IMR-90 (cell line): ENCODE results near the gene VDR. TPM values are rescaled to one million over a fixed set of nuclear protein-coding genes. Genes with fewer than 3 reads are reported as not detected.

ENCODE experiments used
- ATAC-seq: fragments of 200-7000 bp; cut with Tn5 transposase; 2 replicates; pipeline ENCODE4 v1.9.1; 2020; ENCODE audit warnings: low read depth, mild to moderate bottlenecking, moderate library complexity
- BruUV-seq: library from RNA; stranded (reverse); fragments of 400-500 nt; replicated peaks from 2 replicates; lab custom pipeline; 2021; lab: Mats Ljungman, UMichigan
- CTCF ChIA-PET: fragments of 300-600 bp; formaldehyde crosslinking; extraction: SDS; loops from one replicate; lab custom pipeline; 2021; ENCODE audit warnings: antibody characterized with exemption; lab: Yijun Ruan, JAX
- POLR2A ChIA-PET: fragments of 300-600 bp; sonication (Branson Sonifier 250); formaldehyde crosslinking; loops from one replicate; lab custom pipeline; 2022; ENCODE audit warnings: antibody characterized with exemption; ENCODE audit not compliant: unreplicated experiment; lab: Charles Lee
- DNase-seq: peaks from one replicate; pipeline ENCODE4 v3.0.0; 2013
- H2AFZ ChIP-seq: replicated peaks from 2 replicates; pipeline ENCODE3; 2013; ENCODE audit warnings: low read length, mild to moderate bottlenecking; ENCODE audit not compliant: poor library complexity
- H2AK5ac ChIP-seq: 2 replicates; pipeline ENCODE4 v1.6.1; 2013; ENCODE audit warnings: low read depth, low read length, inconsistent platforms
- H2AK9ac ChIP-seq: replicated peaks from 2 replicates; pipeline ENCODE3; 2013; ENCODE audit warnings: mild to moderate bottlenecking, low read depth, low read length, moderate library complexity; ENCODE audit not compliant: poor library complexity
- H2BK120ac ChIP-seq: 2 replicates; pipeline ENCODE4 v1.6.1; 2013; ENCODE audit warnings: low read depth, low read length, inconsistent platforms
- H2BK15ac ChIP-seq: 3 replicates; pipeline ENCODE4 v1.6.1; 2013; ENCODE audit warnings: low read depth, low read length, inconsistent platforms
- H2BK20ac ChIP-seq: 2 replicates; pipeline ENCODE4 v1.6.1; 2013; ENCODE audit warnings: low read depth, mild to moderate bottlenecking, inconsistent platforms, low read length, moderate library complexity
- H2BK5ac ChIP-seq: 2 replicates; pipeline ENCODE4 v1.6.1; 2013; ENCODE audit warnings: mild to moderate bottlenecking, low read depth, low read length, inconsistent platforms; ENCODE audit not compliant: poor library complexity, severe bottlenecking
- H3K14ac ChIP-seq: replicated peaks from 2 replicates; pipeline ENCODE4 v1.6.1; 2013; ENCODE audit warnings: low read depth, low read length, inconsistent platforms
- H3K18ac ChIP-seq: 2 replicates; pipeline ENCODE4 v1.6.1; 2013; ENCODE audit warnings: low read depth, low read length, control low read depth
- H3K23ac ChIP-seq: 2 replicates; pipeline ENCODE4 v1.6.1; 2013; ENCODE audit warnings: low read depth, low read length, inconsistent platforms
- H3K27ac ChIP-seq: 2 replicates; pipeline ENCODE4 v1.5.1; 2013; ENCODE audit warnings: mild to moderate bottlenecking, control low read depth, low read length; ENCODE audit not compliant: insufficient read depth
- H3K27me3 ChIP-seq: 2 replicates; pipeline ENCODE4 v1.6.1; 2013; ENCODE audit warnings: low read length; ENCODE audit not compliant: control insufficient read depth, insufficient read depth
- H3K36me3 ChIP-seq: 2 replicates; pipeline ENCODE4 v1.6.1; 2013; ENCODE audit warnings: low read length, mixed read lengths; ENCODE audit not compliant: control insufficient read depth, insufficient read depth
- H3K4ac ChIP-seq: 2 replicates; pipeline ENCODE4 v1.6.1; 2013; ENCODE audit warnings: low read depth, low read length, inconsistent platforms
- H3K4me1 ChIP-seq: 2 replicates; pipeline ENCODE4 v1.6.1; 2013; ENCODE audit warnings: low read length, mixed read lengths; ENCODE audit not compliant: control insufficient read depth, insufficient read depth
- H3K4me2 ChIP-seq: 2 replicates; pipeline ENCODE4 v1.6.1; 2013; ENCODE audit warnings: low read depth, mild to moderate bottlenecking, control low read depth, low read length, moderate library complexity
- H3K4me3 ChIP-seq: 2 replicates; pipeline ENCODE4 v1.5.1; 2013; ENCODE audit warnings: low read depth, mild to moderate bottlenecking, control low read depth, low read length, moderate library complexity; ENCODE audit not compliant: insufficient read depth
- H3K56ac ChIP-seq: 2 replicates; pipeline ENCODE4 v1.6.1; 2013; ENCODE audit warnings: low read length, inconsistent platforms; ENCODE audit not compliant: insufficient read depth; ENCODE audit errors: extremely low read depth
- H3K79me1 ChIP-seq, 2 experiments: 2 replicates each; pipeline ENCODE4 v1.6.1; 2013; ENCODE audit warnings: low read length in 2 of 2, inconsistent platforms in 1 of 2, low read depth in 1 of 2
- H3K9ac ChIP-seq: 2 replicates; pipeline ENCODE4 v1.6.1; 2013; ENCODE audit warnings: low read depth, low read length, control low read depth
- H3K9me1 ChIP-seq: 2 replicates; pipeline ENCODE4 v1.6.1; 2013; ENCODE audit warnings: low read length, inconsistent platforms; ENCODE audit not compliant: insufficient read depth
- H3K9me3 ChIP-seq: 2 replicates; pipeline ENCODE4 v1.6.1; 2013; ENCODE audit warnings: low read length; ENCODE audit not compliant: control insufficient read depth, insufficient read depth
- H4K20me1 ChIP-seq: 2 replicates; pipeline ENCODE4 v1.6.1; 2013; ENCODE audit warnings: low read length, inconsistent platforms; ENCODE audit not compliant: insufficient read depth
- H4K5ac ChIP-seq: 2 replicates; pipeline ENCODE4 v1.6.1; 2013; ENCODE audit warnings: mild to moderate bottlenecking, low read depth, low read length, control low read depth
- H4K8ac ChIP-seq, 2 experiments: 2 replicates each; pipeline ENCODE4 v1.6.1; 2013; ENCODE audit warnings: low read depth in 2 of 2, low read length in 2 of 2, control low read depth in 1 of 2, inconsistent platforms in 1 of 2
- H4K91ac ChIP-seq: 2 replicates; pipeline ENCODE4 v1.6.1; 2013; ENCODE audit warnings: low read depth, low read length, inconsistent platforms; ENCODE audit not compliant: insufficient read depth
- CHD1 ChIP-seq: IDR thresholded peaks from 2 replicates; pipeline ENCODE4 v1.6.1; 2012; ENCODE audit warnings: low read depth, low read length, improper control_type of control experiment
- FOS ChIP-seq: fragments of 150-350 bp; IDR thresholded peaks from 2 replicates; pipeline ENCODE4 v1.6.1; 2016; ENCODE audit warnings: low read depth, low read length
- RAD21 ChIP-seq: IDR thresholded peaks from 2 replicates; pipeline ENCODE4 v1.6.1; 2012; ENCODE audit warnings: low read length, improper control_type of control experiment
- SMC3 ChIP-seq: fragments of 150-350 bp; IDR thresholded peaks from 2 replicates; pipeline ENCODE4 v1.6.1; 2016; ENCODE audit warnings: low read depth, mild to moderate bottlenecking, antibody characterized with exemption, low read length, moderate library complexity
- WGBS, 2 experiments: methylation state at CpG; one replicate each; pipeline versions ENCODE4 v1.1.5 to v1.1.7; 2013; ENCODE audit warnings: missing lambda C conversion rate in 2 of 2; ENCODE audit not compliant: insufficient read length in 1 of 2; ENCODE audit errors: extremely low coverage in 2 of 2; 5-methylcytosine and 5-hydroxymethylcytosine counted together
- dilution Hi-C: fragments of 300-500 bp; cut with HindIII; formaldehyde crosslinking; loops from one replicate; pipeline ENCODE4 v1.14.3; 2018; ENCODE audit warnings: low sequenced_read_pairs; ENCODE audit not compliant: unreplicated experiment
- in situ Hi-C: fragments of 300-500 bp; cut with MboI; formaldehyde crosslinking; loops from 3 replicates; pipeline ENCODE4 v1.14.3; 2019; ENCODE audit warnings: low sequenced_read_pairs, inconsistent platforms, mixed read lengths
- intact Hi-C: fragments of 100-400 bp; cut with micrococcal nuclease; formaldehyde crosslinking; loops from 2 replicates; pipeline ENCODE4 v1.10.0; 2022
- polyA plus RNA-seq, 3 experiments: library from polyadenylated mRNA; depleted of rRNA; stranded (reverse); fragments of >200 nt; gene quantifications; 2 replicates each; pipeline ENCODE4 v1.2.3, GENCODE V29; 2012; ENCODE audit warnings: low replicate concordance in 1 of 3
- total RNA-seq: library from RNA; depleted of rRNA; stranded (reverse); fragments of >200 nt; gene quantifications from 2 replicates; pipeline ENCODE4 v1.2.3, GENCODE V29; 2012
- TF ChIP-seq, protein P1 (sequence below): fragments of 150-350 bp; IDR thresholded peaks from 2 replicates; pipeline ENCODE4 v1.6.1; 2016; ENCODE audit warnings: low read depth, mild to moderate bottlenecking, low read length, moderate library complexity, borderline replicate concordance

The VDR gene
- total and polyA plus RNA-seq, 2 of the 4 experiments (the other 2 are of a cell fraction), result 5.4 to 8.5 TPM

DNA sequence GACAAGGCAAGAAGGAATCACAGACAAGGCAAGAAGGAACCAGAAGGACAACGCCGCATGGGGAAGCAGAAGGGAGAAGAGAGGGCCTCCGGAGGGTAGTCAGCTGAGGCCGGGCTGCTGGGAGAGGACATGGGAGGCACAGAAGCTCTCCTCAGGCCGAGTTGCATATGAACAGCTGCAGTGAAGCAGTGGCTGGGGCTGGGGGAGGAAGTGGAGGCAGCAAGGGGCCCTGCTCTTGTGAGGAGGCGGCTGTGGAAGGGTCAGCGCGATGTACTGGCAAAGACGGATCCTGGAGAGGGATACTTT is 36.6 kb upstream of the VDR start:
- dilution Hi-C loops, result no loop called here
- Histone ChIP-seq H3K27ac (no peak overlapping the region), H4K5ac (no peak overlapping the region), H3K9me1 (peaks cover 10% of the 10 kb centered on the region; the same call in 1 of the 2 replicates), H3K23ac (no peak overlapping the region), H3K14ac (no peak overlapping the region), H3K9ac (no peak overlapping the region), H3K79me1 (no peaks in the 10 kb centered on the region), H4K8ac (no peak overlapping the region), H3K4me2 (no peak overlapping the region), H2BK20ac (no peak overlapping the region), H3K27me3 (peaks cover 14% of the 10 kb centered on the region), H3K4me3 (no peak overlapping the region), H2AK5ac (peak overlapping the region; percentile 43; the same call in 1 of the 2 replicates), H3K18ac (no peak overlapping the region), H2AK9ac (no peak overlapping the region), H2BK15ac (no peak overlapping the region), H4K91ac (no peak overlapping the region), H2AFZ (no peak overlapping the region), H3K9me3 (no peaks in the 10 kb centered on the region), H4K20me1 (no peaks in the 10 kb centered on the region; the same call in 1 of the 2 replicates), H2BK5ac (no peak overlapping the region), H3K36me3 (no peaks in the 10 kb centered on the region), H3K4ac (no peak overlapping the region), H3K56ac (no peak overlapping the region), H3K4me1 (peaks cover 5% of the 10 kb centered on the region), H2BK120ac (no peak overlapping the region)
- ChIA-PET CTCF (no interaction called here), POLR2A (no interaction called here)
- WGBS, 2 experiments, result 100% methylated on average over 8 of the region's 9 CpGs; no CpG with 5 or more reads in 1 of the 2 experiments
- BruUV-seq, result no TSS peak
- intact Hi-C loops, result no loop called here
- in situ Hi-C loops, result no loop called here
- DNase-seq (no peak), ATAC-seq (no peak)
- TF ChIP-seq, protein P1, sequence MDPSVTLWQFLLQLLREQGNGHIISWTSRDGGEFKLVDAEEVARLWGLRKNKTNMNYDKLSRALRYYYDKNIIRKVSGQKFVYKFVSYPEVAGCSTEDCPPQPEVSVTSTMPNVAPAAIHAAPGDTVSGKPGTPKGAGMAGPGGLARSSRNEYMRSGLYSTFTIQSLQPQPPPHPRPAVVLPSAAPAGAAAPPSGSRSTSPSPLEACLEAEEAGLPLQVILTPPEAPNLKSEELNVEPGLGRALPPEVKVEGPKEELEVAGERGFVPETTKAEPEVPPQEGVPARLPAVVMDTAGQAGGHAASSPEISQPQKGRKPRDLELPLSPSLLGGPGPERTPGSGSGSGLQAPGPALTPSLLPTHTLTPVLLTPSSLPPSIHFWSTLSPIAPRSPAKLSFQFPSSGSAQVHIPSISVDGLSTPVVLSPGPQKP, result no peak
- TF ChIP-seq SMC3 (no peak), RAD21 (no peak), CHD1 (no peak), FOS (no peak)
